Measurements from ENCODE around the gene FLNC. TPM values are rescaled to one million over a fixed set of nuclear protein-coding genes. Genes with fewer than 3 reads are reported as not detected.

FLNC gene
- total and polyA plus RNA-seq, 2 of the 13 experiments (the other 11 are each of a cell fraction or from before 2014, with no cell fraction given), result 0.02 TPM; not detected in 1

DNA sequence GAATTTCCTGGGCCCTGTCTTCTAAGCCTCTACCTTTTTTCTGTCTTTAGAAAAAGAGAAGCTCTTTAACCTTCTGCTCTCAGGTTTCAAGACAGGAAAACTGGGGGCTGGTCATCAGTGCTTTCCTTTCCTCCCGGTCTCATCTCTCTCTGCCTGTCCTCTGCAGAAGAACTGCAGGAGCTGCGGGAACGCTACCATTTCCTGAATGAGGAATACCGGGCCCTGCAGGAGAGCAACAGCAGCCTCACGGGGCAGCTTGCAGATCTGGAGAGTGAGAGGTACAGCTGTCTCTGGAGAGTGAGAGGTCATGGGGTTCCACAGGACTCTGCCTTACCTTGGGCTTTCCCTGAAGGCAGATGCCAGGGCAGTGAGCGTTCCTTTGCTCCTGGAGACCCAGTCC is 25.7 kb upstream of the FLNC start:
- ChIA-PET POLR2A (no interaction called here), CTCF (ENCODE audit: low intra/inter-chr PET ratio, low total read pairs) (no interaction called here)
- intact Hi-C loops (cut with micrococcal nuclease; ENCODE audit: unreplicated experiment), result no loop called here
- no peak overlapping the region for H3K9ac ChIP-seq (ENCODE audit: insufficient read depth, low read depth, low read length)
- TF ChIP-seq, protein P1, sequence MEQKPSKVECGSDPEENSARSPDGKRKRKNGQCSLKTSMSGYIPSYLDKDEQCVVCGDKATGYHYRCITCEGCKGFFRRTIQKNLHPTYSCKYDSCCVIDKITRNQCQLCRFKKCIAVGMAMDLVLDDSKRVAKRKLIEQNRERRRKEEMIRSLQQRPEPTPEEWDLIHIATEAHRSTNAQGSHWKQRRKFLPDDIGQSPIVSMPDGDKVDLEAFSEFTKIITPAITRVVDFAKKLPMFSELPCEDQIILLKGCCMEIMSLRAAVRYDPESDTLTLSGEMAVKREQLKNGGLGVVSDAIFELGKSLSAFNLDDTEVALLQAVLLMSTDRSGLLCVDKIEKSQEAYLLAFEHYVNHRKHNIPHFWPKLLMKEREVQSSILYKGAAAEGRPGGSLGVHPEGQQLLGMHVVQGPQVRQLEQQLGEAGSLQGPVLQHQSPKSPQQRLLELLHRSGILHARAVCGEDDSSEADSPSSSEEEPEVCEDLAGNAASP (CRISPR knock-in tag; IDR thresholded peaks at IDR 0.05; ENCODE audit: borderline replicate concordance), result no peak
- no peak for TF ChIP-seq ZNF720 (CRISPR knock-in tag; IDR thresholded peaks at IDR 0.05)
- TF ChIP-seq, protein P2, sequence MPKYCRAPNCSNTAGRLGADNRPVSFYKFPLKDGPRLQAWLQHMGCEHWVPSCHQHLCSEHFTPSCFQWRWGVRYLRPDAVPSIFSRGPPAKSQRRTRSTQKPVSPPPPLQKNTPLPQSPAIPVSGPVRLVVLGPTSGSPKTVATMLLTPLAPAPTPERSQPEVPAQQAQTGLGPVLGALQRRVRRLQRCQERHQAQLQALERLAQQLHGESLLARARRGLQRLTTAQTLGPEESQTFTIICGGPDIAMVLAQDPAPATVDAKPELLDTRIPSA (CRISPR knock-in tag; IDR thresholded peaks at IDR 0.05; ENCODE audit: borderline replicate concordance), result no peak
- no peak for TF ChIP-seq ZFP36L2 (CRISPR knock-in tag; IDR thresholded peaks at IDR 0.05)
- no peak for TF ChIP-seq ZBTB14 (CRISPR knock-in tag; IDR thresholded peaks at IDR 0.05)
- 25% methylated on average over 3 of the region's 6 CpGs for WGBS (ENCODE audit: low lambda C conversion rate)
- no peaks in the 10 kb centered on the region for H3K4me1 ChIP-seq (ENCODE audit: insufficient read depth, low read length)
- H3K36me3 ChIP-seq (replicated peaks in 1 of 2; ENCODE audit: control insufficient read depth in 1 of 2, insufficient read depth in 2 of 2, low read length in 2 of 2), result no peaks in the 10 kb centered on the region
- no peaks in the 10 kb centered on the region for H4K20me1 ChIP-seq (ENCODE audit: insufficient read depth, low read length)
- H3K4me2 ChIP-seq (ENCODE audit: low read depth, low read length), result no peak overlapping the region
- in situ Hi-C loops (cut with HindIII; ENCODE audit: extremely low pct_ligation_motif_present, low pct_unique_long_range_greater_than_20kb), result no loop called here
- H3K79me2 ChIP-seq (ENCODE audit: insufficient read depth, low read length), result no peaks in the 10 kb centered on the region
- DNase-seq (ENCODE audit: low spot score) (no peak), FAIRE-seq (no peak), ATAC-seq (peak; percentile 36; the same call in 2 of the 3 replicates)
- no peak overlapping the region for H2AFZ ChIP-seq (ENCODE audit: low read length)
- BruUV-seq (replicated peaks), result no TSS peak
- no peak overlapping the region for H3K4me3 ChIP-seq (replicated peaks in 1 of 3; ENCODE audit: insufficient read depth in 1 of 3, low read depth in 2 of 3, low read length in 3 of 3)
- H3K27ac ChIP-seq (ENCODE audit: extremely low read length, insufficient read depth, low read length), result no peak overlapping the region
- H3K27me3 ChIP-seq (ENCODE audit: control insufficient read depth in 1 of 2, insufficient read depth in 2 of 2, low read length in 2 of 2), result peaks cover 3 to 20% of the 10 kb centered on the region in 2 experiments; a peak in 3 of 5 replicates
- no peaks in the 10 kb centered on the region for H3K9me3 ChIP-seq (ENCODE audit: low read length)
